HL-60 (cell line): ENCODE measurements around the gene B3GNT8.

Source experiments
- DNase-seq, 2 experiments: peaks; one replicate each; pipeline ENCODE4 v3.0.0-alpha.2; 2010 to 2020; ENCODE audit warnings: low read depth in 1 of 2, low spot score in 1 of 2
- H3K27ac ChIP-seq: fragments of 250-450 bp; sonication (Bioruptor Pico); replicated peaks from 2 replicates; pipeline ENCODE4 v1.5.1; 2020; ENCODE audit warnings: mild to moderate bottlenecking, moderate library complexity
- H3K27me3 ChIP-seq: fragments of 250-450 bp; sonication (Bioruptor Pico); 2 replicates; pipeline ENCODE4 v1.5.1; 2021; ENCODE audit warnings: mild to moderate bottlenecking, moderate library complexity; ENCODE audit not compliant: insufficient read depth, poor library complexity, severe bottlenecking
- H3K4me3 ChIP-seq: replicated peaks from 2 replicates; pipeline ENCODE4 v1.5.1; 2011; ENCODE audit warnings: mild to moderate bottlenecking, control low read depth, low read length; ENCODE audit not compliant: insufficient read depth
- CTCF ChIP-seq: IDR thresholded peaks from one replicate; pipeline ENCODE4 v1.5.1; 2011; ENCODE audit warnings: low read length, control low read depth, inconsistent platforms; ENCODE audit not compliant: insufficient read depth
- GABPA ChIP-seq: IDR thresholded peaks from 2 replicates; pipeline ENCODE4 v1.6.1; 2012; ENCODE audit warnings: low read depth
- POLR2AphosphoS5 ChIP-seq: IDR thresholded peaks from 2 replicates; pipeline ENCODE4 v1.6.1; 2012; ENCODE audit warnings: low read depth
- REST ChIP-seq: IDR thresholded peaks from 2 replicates; pipeline ENCODE4 v1.6.1; 2012; ENCODE audit warnings: low read depth; ENCODE audit not compliant: insufficient replicate concordance
- SPI1 ChIP-seq: IDR thresholded peaks from 2 replicates; pipeline ENCODE4 v1.6.1; 2012; ENCODE audit warnings: low read depth, mild to moderate bottlenecking, borderline replicate concordance

B3GNT8 gene

GRCh38 chr19:41457241-41457640 lies 30.1 kb upstream of the B3GNT8 start:
- TF ChIP-seq POLR2AphosphoS5 (no peak), SPI1 (no peak), REST (no peak), CTCF (no peak), GABPA (no peak)
- no peak for DNase-seq
- Histone ChIP-seq H3K27ac (no peak overlapping the region), H3K27me3 (peaks cover 14% of the 10 kb centered on the region), H3K4me3 (no peak overlapping the region)

- H3K4me3 ChIP-seq = no peak overlapping the region
- no peak for TF ChIP-seq REST
- no peak for TF ChIP-seq CTCF
- no peak for TF ChIP-seq SPI1
- no peak for TF ChIP-seq POLR2AphosphoS5
- no peak for TF ChIP-seq GABPA
- no peak for DNase-seq
- H3K27ac ChIP-seq = no peak overlapping the region
- H3K27me3 ChIP-seq = peaks cover 14% of the 10 kb centered on the region
Measured at GRCh38 chr19:41456342-41456918, 29.3 kb upstream of the B3GNT8 start.

DNA sequence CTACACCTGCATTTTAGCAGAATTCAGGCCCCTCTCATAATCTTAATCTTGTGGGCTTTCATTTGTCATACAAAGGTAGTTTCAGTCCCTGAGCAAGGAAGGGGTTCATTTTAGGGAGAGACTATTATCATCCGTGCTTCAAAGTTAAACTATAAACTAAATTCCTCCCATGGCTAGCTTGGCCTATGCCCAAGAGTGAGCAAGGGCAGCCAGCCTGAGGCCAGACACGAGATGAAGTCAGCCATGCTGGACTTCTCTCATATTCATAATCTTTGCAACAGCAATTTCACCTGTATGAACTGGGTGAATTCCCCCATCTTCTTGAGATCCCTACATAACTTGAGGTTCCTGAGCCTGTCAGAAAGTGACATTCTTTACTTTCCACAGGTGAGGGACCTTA lies 28.8 kb upstream of the B3GNT8 start:
- H3K27me3 ChIP-seq = peaks cover 14% of the 10 kb centered on the region
- no peak overlapping the region for H3K4me3 ChIP-seq
- no peak overlapping the region for H3K27ac ChIP-seq
- TF ChIP-seq GABPA = no peak
- no peak for TF ChIP-seq REST
- TF ChIP-seq CTCF = no peak
- TF ChIP-seq SPI1 = no peak
- DNase-seq = no peak
